Testis (tissue), 2 donors: Measurements from ENCODE around the gene RBPMS2.

ENCODE experiments used
- CTCF ChIP-seq, 3 experiments: fragments of 450-650 bp in 2 of 3; fragments of 200-600 bp in 1 of 3; sonication (generic) in 1 of 3; IDR thresholded peaks; one replicate each; pipeline ENCODE4 v1.5.1; 2016 to 2019; ENCODE audit warnings: antibody characterized with exemption in 3 of 3, mild to moderate bottlenecking in 2 of 3, moderate library complexity in 1 of 3
- POLR2A ChIP-seq: fragments of 450-650 bp; IDR thresholded peaks from one replicate; pipeline ENCODE4 v1.6.1; 2017; ENCODE audit warnings: antibody characterized with exemption, mild to moderate bottlenecking, moderate library complexity

GRCh38 chr15:64773606-64774005 is 1.8 kb downstream of the RBPMS2 start:
- TF ChIP-seq CTCF (IDR thresholded peaks at IDR 0.05) (no peak), POLR2A (no peak)
